Mesodermal cell (in vitro differentiated cells): ENCODE data around the gene LAMC1.
A peak's percentile ranks its signal among the peaks of the same experiment; 100 is the strongest.
"Not testable (repeated sequence)": the region's sequence is repeated elsewhere in the genome, so short reads cannot be mapped to it uniquely, and the experiment has no call there.

Experiments used
- H3K27ac ChIP-seq: 2 replicates; pipeline ENCODE4 v1.7.0; 2013; ENCODE audit warnings: mild to moderate bottlenecking, low read depth, low read length, moderate library complexity; ENCODE audit not compliant: severe bottlenecking
- H3K36me3 ChIP-seq: 2 replicates; pipeline ENCODE4 v1.7.1; 2013; ENCODE audit warnings: mild to moderate bottlenecking, low read length, moderate library complexity; ENCODE audit not compliant: control insufficient read depth, insufficient read depth
- H3K4me1 ChIP-seq: one replicate; pipeline ENCODE4 v1.7.1; 2013; ENCODE audit warnings: mild to moderate bottlenecking, low read length; ENCODE audit not compliant: insufficient read depth, control insufficient read depth, poor library complexity, severe bottlenecking
- H3K4me3 ChIP-seq: 2 replicates; pipeline ENCODE4 v1.7.0; 2013; ENCODE audit warnings: low read length, control low read depth, mild to moderate bottlenecking; ENCODE audit not compliant: insufficient read depth, poor library complexity, severe bottlenecking; ENCODE audit errors: extremely low read depth
- H3K9me3 ChIP-seq: 2 replicates; pipeline ENCODE4 v1.7.1; 2013; ENCODE audit warnings: mild to moderate bottlenecking, low read length, moderate library complexity; ENCODE audit not compliant: control insufficient read depth
- WGBS, 2 experiments: methylation state at CpG; one replicate each; pipeline ENCODE4 v1.1.5; 2013; ENCODE audit warnings: missing lambda C conversion rate in 2 of 2; ENCODE audit not compliant: insufficient coverage in 2 of 2; 5-methylcytosine and 5-hydroxymethylcytosine counted together

Gene LAMC1

GRCh38 chr1:183066432-183066831 is 43.2 kb downstream of the LAMC1 start:
- H3K4me1 ChIP-seq, H3K27ac ChIP-seq, H3K36me3 ChIP-seq, H3K9me3 ChIP-seq, H3K4me3 ChIP-seq: not testable (repeated sequence)
- WGBS, 2 experiments, result no CpG with 5 or more reads among the region's 2 CpGs

GRCh38 chr1:183069562-183070216 is 46.5 kb downstream of the LAMC1 start:
- Histone ChIP-seq H3K4me3 (no peak overlapping the region), H3K27ac (no peak overlapping the region), H3K9me3 (peaks cover 10% of the 10 kb centered on the region), H3K36me3 (peaks cover 7% of the 10 kb centered on the region), H3K4me1 (peaks cover 7% of the 10 kb centered on the region)
- 92 to 97% methylated on average over 2 to 3 of the region's 4 CpGs for WGBS, 2 experiments

GRCh38 chr1:183070234-183070922 is 47.2 kb downstream of the LAMC1 start:
- H3K9me3 ChIP-seq, result peaks cover 3% of the 10 kb centered on the region
- H3K4me1 ChIP-seq, result peaks cover 7% of the 10 kb centered on the region
- H3K27ac ChIP-seq, result no peak overlapping the region
- H3K36me3 ChIP-seq, result no peaks in the 10 kb centered on the region
- no peak overlapping the region for H3K4me3 ChIP-seq
- WGBS, 2 experiments, result 87 to 89% methylated on average over 1 to 2 of the region's 3 CpGs

GRCh38 chr1:183070923-183071618 is 47.9 kb downstream of the LAMC1 start:
- peaks cover 3% of the 10 kb centered on the region for H3K9me3 ChIP-seq
- H3K4me1 ChIP-seq, result peaks cover 7% of the 10 kb centered on the region
- 80 to 83% methylated on average over 1 to 2 of the region's 3 CpGs for WGBS, 2 experiments
- H3K27ac ChIP-seq, result peak overlapping the region; percentile 57
- no peaks in the 10 kb centered on the region for H3K36me3 ChIP-seq
- no peak overlapping the region for H3K4me3 ChIP-seq

DNA sequence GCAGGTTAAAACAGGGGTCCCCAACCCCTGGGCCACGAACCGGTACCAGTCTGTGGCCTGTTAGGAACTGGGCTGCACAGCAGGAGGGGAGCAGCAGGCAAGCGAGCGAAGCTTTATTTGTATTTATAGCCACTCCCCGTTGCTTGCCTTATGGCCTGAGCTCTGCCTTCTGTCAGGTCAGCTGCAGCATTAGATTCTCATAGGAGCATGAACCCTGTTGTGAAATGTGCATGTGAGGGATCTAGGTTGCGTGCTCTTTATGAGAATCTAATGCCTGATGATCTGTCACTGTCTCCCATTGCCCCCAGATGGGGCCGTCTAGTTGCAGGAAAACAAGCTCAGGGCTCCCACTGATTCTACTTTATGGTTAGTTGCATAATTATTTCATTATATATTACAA is 49.4 kb downstream of the LAMC1 start:
- not testable (repeated sequence) for H3K4me1 ChIP-seq, H3K36me3 ChIP-seq, H3K4me3 ChIP-seq, H3K9me3 ChIP-seq, H3K27ac ChIP-seq
- 90 to 100% methylated on average over 5 of the region's 7 CpGs for WGBS, 2 experiments

- H3K4me1 ChIP-seq, result peaks cover 7% of the 10 kb centered on the region
- no peaks in the 10 kb centered on the region for H3K36me3 ChIP-seq
- H3K9me3 ChIP-seq, result peaks cover 3% of the 10 kb centered on the region
- no peak overlapping the region for H3K4me3 ChIP-seq
- H3K27ac ChIP-seq, result no peak overlapping the region
Measured at GRCh38 chr1:183073320-183073719, 50.1 kb downstream of the LAMC1 start.

DNA sequence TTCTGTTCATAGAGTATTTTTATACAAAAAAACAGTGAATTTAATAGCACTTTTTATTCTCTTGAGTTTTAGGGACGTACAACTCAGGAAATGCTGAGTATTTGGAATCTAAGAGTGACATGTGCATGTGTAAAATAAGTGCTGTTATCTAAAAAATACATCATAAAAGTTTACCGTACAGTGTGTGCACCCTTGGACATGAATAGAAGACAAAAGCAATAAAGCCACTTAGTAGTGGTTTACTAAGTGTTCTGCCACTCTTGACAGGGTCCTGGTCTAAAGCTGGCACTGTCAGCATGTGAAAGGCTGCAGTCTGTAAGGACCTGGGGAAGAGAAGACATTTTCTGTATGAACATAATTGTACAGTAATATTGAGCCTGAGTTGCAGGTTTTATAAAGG is 51.0 kb downstream of the LAMC1 start:
- Histone ChIP-seq H3K27ac (no peak overlapping the region), H3K9me3 (peaks cover 3% of the 10 kb centered on the region), H3K36me3 (no peaks in the 10 kb centered on the region), H3K4me1 (peaks cover 7% of the 10 kb centered on the region), H3K4me3 (no peak overlapping the region)
- WGBS, 2 experiments, result 100% methylated on average over 1 to 2 of the region's 2 CpGs

GRCh38 chr1:183075861-183076260 is 52.6 kb downstream of the LAMC1 start:
- no CpG with 5 or more reads among the region's 1 CpG for WGBS, 2 experiments

DNA sequence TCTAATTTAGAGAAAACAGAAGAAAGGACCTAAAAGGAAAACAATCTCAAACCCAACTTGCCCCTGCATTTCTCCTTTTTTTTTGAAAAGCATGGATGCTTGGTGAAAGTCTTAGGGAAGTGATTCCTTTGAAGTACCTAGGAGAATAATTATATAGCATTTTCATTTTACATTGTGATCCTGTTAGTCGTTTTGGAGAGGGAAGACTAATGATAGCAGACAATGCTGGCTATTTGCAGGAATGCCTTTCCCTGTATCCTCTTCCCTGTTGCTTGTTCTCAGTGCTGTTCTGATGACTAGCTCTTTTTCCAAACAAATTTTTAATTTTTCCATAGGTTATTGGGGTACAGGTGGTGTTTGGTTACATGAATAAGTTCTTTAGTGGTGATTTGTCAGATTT is 53.9 kb downstream of the LAMC1 start:
- Histone ChIP-seq H3K9me3 (peaks cover 3% of the 10 kb centered on the region), H3K36me3 (no peaks in the 10 kb centered on the region), H3K4me3 (no peak overlapping the region), H3K4me1 (peaks cover 6% of the 10 kb centered on the region), H3K27ac (no peak overlapping the region)
- WGBS, 2 experiments, result no CpG with 5 or more reads among the region's 1 CpG

More at GRCh38 chr1:183075861-183076260, 52.6 kb downstream of the LAMC1 start:
- peaks cover 13% of the 10 kb centered on the region for H3K4me1 ChIP-seq
- no peaks in the 10 kb centered on the region for H3K36me3 ChIP-seq
- H3K27ac ChIP-seq, result no peak overlapping the region
- H3K9me3 ChIP-seq, result peaks cover 3% of the 10 kb centered on the region
- no peak overlapping the region for H3K4me3 ChIP-seq

DNA sequence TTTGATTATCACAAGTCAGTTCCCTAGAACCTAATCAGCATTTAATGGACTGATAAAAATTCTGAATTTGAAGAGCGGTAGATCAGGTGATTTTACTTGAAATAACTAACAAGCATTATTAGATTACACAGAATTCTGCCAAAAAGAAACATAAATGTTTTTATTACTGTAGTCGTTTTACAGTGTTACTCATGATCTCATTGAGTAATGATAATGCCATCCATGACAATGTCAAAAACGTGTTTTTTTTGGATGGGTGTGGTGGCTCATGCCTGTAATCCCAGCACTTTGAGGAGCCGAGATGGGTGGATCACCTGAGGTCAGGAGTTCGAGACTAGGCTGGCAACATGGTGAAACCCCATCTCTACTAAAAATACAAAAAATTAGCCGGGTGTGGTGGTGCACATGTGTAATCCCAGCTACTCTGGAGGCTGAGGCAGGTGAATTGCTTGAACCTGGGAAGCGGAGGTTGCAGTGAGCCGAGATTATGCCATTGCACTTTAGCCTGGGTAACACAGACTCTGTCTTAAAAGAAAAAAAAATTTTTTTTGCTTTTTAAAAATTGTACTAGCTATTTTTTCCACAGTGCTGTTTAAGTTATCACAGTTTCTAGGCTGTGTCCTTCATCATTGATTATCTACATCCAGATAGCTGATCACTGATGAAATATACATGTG is 56.6 kb downstream of the LAMC1 start:
- Histone ChIP-seq H3K36me3 (no peaks in the 10 kb centered on the region), H3K27ac (no peak overlapping the region), H3K9me3 (no peaks in the 10 kb centered on the region), H3K4me3 (no peak overlapping the region), H3K4me1 (peaks cover 6% of the 10 kb centered on the region)
- WGBS, 2 experiments, result 83 to 96% methylated on average over 1 to 7 of the region's 8 CpGs
